ENCODE data around the gene S100A13.
A peak's percentile ranks its signal among the peaks of the same experiment; 100 is the strongest.
"Not testable (repeated sequence)": the region's sequence is repeated elsewhere in the genome, so short reads cannot be mapped to it uniquely, and the experiment has no call there.

The S100A13 gene

DNA sequence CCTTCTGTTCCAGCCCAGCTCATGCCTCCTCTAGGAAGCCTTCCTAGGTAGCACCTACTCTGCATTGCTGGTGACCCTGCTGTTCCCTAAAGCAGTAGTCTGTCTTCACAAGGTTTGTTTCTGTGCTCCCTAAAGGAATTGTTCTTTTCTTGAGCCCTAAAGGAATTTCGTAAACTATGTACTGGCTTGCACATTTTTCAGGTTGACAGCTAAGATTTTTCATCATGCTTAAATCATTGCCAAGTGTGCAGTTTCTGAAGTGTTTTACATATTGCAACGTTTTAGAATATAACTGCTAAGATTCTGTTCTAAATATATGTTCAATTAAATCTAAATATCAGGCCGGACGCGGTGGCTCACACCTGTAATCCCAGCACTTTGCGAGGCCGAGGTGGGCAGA lies 27.5 kb downstream of the S100A13 start:
- DNase-seq = no peak

DNA sequence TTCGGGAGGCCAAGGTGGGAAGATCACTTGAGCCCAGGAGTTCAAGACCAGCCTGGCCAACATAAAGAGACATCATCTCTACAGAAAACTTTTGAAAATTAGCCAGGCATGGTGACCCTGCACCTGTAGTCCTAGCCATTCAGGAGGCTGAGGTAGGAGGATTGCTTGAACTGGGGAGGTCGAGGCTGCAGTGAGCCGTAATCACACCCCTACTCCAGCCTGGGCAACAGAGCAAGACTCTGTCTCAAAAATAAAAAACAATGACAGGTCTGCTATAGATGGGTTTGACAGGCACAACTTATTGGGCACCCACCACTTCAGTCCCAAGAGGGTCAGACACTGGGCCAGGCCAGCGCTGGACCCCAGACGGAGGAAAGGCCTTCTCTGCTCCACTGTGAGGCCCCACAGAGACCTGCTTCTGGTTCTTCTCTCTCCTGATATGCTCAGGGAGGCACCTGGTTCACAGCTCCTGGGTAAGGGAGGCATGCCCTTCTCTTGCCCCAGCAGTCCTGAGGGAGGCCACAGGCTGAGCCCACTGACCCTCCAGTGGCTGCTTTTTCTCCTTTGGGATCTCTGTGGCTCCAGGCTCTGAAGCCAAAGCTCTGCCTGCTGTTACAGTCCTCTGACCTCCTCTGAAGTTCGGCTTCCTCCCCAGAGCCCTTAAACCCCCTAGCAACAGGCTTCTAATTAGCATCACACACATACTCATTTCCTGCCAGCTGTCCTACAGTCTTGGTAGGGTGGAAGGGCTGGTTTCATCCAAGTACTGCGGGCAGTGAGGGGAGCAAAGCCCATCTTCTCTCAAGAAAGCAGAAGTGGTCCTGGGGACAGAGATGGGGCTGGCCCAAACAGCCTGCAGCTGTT lies 28.8 kb downstream of the S100A13 start:
- DNase-seq = no peak

DNA sequence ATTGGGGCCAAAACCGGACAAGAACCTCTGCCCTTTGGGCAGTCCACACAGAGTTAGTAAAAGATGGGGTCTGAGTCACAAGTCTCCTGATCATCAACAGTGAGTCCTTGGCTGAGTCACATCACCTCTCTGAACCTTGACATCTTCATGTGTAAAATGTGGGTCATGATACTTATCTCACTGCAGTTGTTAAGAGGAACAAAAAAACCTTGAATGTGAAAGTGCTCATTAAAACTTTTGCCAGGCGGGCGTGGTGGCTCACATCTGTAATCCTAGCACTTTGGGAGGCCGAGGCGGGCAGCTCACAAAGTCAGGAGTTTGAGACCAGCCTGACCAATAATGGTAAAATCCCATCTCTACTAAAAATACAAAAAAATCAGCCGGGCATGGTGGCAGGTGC lies 30.1 kb downstream of the S100A13 start:
- DNase-seq = peak in 1 of 2 donors; percentile 21

GRCh38 chr1:153592748-153593147 lies 34.6 kb downstream of the S100A13 start:
- DNase-seq = no peak

DNA sequence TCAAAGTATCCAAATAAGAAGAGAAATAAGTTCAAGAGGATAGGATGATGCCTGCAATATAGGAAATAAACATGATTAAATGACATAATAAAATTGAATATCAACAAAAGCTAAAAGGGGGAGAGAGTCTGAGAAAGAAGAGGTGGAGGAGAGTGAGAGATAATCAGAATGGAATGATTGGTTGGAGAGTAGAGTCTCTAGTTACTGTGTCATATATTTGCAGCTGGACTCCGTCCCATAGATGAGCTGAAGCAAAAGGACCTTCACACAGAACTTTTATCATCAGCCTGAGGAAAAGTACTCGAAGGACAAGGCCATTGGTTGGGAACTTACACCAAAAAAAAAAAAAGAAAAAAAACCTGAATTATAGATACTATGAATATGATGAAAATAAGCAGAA lies 38.8 kb downstream of the S100A13 start:
- no peak for DNase-seq

DNA sequence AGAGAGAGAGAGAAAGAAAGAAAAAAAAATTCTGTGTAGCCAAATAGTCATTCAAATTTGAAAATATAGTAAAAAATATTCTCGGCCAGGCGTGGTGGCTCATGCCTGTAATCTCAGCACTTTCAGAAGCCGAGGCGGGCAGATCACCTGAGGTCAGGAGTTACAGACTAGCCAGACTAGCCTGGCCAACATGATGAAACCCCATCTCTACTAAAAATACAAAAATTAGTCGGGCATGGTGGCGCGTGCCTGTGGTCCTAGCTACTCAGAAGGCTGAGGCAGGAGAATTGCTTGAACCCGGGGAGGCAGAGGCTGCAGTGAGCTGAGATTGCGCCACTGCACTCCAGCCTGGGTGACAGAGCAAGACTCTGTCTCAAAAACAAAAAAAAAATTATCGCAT lies 39.3 kb downstream of the S100A13 start:
- DNase-seq = not testable (repeated sequence)

DNA sequence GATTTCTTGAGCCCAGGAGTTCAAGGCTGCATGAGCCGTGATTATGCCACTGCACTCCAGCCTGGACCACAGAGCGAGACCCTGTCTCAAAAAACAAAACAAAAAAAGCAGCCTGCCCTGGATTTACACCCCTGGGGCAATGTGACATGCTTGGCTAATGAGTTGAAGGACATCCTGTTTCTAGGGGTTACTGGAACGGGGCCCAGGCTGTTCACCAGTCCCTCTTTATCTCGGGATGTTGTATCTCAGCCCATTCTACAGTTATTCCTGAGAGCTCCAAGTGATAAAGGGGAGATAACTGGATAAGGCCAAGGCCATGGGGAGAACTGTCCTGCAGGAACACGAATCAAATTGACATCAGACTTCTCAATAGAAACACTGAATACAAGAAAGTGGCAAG lies 40.0 kb downstream of the S100A13 start:
- no peak for DNase-seq

GRCh38 chr1:153586347-153586746 lies 41.0 kb downstream of the S100A13 start:
- no peak for DNase-seq

- no peak for DNase-seq
Measured at GRCh38 chr1:153585006-153585405, 42.3 kb downstream of the S100A13 start.

DNA sequence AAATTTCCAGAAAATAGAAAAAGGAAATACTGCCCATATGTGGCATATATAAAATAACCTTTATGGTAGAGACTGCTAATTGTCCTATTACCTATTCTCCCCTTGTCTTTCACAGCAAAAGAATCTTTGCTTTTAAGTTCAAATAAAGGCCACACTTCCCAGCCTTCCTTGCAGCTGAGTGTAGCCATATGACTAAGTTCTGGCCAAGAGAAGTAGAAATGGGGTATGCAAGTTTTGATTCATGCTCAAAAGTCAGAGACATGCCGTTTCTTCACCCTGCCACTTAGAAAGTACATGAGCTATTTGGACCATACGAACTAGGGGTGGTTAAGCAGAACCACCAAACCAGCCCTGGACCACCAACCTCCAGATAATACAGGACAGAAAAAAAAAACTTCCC lies 43.3 kb downstream of the S100A13 start:
- DNase-seq = no peak

GRCh38 chr1:153583514-153583913 lies 43.8 kb downstream of the S100A13 start:
- not testable (repeated sequence) for DNase-seq

GRCh38 chr1:153582836-153583235 lies 44.5 kb downstream of the S100A13 start:
- DNase-seq = not testable (repeated sequence)

- no peak for DNase-seq
Measured at GRCh38 chr1:153578936-153579335, 48.4 kb downstream of the S100A13 start.

DNA sequence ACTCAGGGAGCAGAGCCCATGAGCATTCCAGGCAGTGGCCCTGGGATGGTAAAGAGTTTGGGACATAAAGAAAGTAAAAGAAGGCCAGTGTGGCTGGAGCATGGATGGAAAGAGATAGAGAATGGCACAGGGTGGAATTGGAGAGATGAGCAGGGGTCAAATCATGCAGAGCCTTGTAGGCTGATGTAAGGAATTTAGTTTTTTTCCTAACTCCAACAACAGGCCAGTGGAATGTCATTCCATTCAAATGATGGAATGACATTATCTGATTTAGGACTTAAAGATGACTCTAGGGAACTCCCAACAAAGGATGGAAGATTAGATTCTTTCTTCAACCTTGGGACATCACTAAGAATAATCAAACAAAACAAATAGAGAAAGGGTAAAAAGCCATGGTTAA lies 48.8 kb downstream of the S100A13 start:
- no peak for DNase-seq

DNA sequence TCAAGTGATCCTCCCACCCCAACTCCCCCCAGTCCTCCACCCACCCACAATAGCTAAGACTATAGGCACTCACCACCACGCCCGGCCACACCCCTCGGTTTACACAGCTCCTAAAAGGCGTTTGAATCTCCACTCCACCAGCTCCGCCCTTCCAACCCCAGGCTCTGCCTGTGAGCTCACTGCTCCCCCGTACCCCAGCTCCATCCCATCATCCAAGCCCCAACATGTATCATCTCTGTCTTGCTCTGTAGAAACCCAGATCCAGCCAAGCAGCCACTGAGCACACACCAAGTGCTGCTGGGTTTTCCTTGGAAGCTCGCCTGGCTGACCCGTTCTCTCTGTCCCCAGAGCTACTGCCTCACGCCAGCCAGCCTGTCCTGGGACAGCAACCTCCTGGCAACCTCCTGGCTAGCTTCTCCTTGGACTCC lies 49.7 kb downstream of the S100A13 start:
- DNase-seq = no peak

DNA sequence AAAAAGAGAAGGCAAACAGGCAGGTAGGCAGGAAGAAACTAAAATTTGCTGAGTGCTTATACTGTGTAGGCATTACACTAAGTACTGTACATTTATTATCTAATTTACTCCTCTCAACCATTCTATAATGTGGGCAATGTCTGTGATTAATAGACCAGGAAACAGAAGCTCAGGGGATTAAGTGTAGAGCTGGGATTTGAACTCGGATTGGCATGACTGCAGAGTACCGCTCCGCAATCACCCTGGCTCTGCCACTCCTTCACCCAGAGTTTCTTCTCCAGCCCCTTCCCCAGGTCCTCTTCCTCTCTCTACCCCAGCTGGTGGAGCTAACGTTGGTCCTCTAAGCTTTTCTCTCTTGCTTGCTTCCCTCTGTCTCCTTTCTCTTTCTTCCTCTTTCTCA lies 50.2 kb downstream of the S100A13 start:
- DNase-seq = no peak

DNA sequence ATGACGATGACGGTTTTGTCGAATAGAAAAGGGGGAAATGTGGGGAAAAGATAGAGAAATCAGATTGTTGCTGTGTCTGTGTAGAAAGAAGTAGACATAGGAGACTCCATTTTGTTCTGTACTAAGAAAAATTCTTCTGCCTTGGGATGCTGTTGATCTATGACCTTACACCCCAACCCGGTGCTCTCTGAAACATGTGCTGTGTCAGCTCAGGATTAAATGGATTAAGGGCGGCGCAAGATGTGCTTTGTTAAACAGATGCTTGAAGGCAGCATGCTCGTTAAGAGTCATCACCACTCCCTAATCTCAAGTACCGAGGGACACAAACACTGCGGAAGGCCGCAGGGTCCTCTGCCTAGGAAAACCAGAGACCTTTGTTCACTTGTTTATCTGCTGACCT lies 51.8 kb downstream of the S100A13 start:
- not testable (repeated sequence) for DNase-seq

DNA sequence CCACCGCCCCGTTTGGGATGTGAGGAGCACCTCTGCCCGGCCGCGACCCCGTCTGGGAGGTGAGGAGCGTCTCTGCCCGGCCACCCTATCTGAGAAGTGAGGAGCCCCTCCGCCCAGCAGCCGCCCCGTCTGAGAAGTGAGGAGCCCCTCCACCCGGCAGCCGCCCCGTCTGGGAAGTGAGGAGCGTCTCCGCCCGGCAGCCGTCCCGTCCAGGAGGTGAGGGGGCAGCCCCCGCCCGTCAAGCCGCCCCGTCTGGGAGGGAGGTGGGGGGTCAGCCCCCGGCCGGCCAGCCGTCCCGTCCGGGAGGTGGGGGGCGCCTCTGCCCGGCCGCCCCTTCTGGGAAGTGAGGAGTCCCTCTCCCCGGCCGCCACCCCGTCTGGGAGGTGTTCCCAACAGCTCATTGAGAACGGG lies 52.2 kb downstream of the S100A13 start:
- not testable (repeated sequence) for DNase-seq

DNA sequence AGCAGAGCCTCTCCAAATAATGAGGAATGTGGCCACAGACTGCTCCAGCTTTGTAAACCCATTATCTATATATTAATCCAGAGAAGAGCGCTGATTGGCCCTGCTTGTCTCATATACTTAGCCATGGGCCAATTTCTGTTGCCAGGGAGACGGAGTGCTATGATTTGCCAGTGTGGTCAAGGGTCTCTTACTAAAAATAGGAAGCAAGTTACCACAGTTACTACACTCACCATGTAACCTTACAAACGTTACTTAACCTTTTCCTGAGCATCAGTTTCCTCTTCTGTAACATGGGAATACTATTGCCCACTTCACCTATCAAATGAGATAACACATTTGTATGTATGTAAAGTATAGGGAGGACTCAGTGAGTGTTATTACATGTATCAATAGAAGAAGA lies 54.0 kb downstream of the S100A13 start:
- DNase-seq = no peak

DNA sequence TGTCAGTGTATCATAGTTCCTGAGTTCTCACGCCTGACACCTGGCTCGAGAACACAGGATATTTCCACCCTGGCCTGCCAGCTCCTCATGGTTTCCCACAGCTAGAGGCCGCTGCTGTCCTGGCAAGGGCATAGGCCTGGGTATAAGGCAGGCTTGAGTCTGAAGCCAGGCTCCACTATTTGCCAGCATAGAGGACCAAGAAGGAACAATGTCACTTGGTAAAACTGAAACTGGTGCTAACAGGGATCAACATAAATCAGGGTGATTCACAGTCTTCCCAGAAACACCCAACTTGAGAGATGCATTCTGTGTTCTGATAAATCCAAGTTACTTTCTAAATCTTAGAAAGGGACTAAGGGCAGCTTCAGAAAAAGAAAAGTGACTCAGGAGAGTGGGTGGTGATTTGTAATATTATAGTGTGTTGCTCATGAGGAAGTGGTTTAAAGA lies 54.7 kb downstream of the S100A13 start:
- peak; percentile 59 to 66 for DNase-seq

DNA sequence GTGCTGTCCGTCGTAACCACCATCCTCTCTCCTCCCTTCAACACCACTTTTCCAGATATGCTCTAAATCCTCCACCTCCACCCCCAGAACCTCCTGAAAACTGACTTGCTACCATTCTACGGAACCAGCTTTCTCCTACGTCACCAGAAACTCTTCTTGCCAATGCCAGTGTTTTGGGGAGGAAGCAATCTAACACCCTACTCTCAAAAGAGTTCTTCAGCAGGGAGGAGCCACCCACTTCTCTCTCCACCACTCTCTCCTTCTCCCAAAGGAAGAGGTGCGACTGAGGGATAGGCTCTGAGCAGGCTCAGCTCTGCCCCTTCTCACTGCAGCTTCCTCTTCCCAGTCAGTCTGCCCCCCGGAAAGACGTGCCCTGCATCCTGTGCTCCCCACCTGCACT lies 55.6 kb downstream of the S100A13 start:
- no peak for DNase-seq

DNA sequence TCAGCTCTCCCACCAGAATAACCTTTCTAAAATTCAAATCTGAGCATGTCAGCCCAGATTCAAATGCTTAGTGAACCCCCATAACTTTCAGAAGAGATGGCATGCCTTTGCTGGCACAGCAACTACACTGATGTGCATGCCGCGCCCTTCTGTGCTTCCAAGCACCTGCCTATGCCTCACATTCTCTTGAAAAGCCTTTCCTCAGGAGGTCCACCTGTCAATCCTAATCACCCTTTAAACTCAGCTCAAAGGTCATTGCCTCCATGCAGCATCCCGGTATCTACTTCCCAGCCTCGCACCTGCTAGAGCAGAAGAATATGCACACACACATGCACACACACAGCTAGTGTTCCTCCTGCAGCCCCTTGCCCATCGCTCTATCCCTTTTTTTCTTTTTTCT lies 56.4 kb downstream of the S100A13 start:
- no peak for DNase-seq

GRCh38 chr1:153569465-153569864 lies 57.8 kb downstream of the S100A13 start:
- DNase-seq = no peak

Data from stimulated activated CD4-positive, alpha-beta T cell treated with anti-CD3 and anti-CD28 coated beads, Interleukin-2, amount 100 ng/mL, for 24 hours (primary cell).